Stimulated activated CD8-positive, alpha-beta memory T cell treated with anti-CD3 and anti-CD28 coated beads, Interleukin-12 subunit alpha, Interleukin-12 subunit beta, amount 100 ng/mL, for 1 hour (primary cell): ENCODE data around the gene DDA1.
"Not testable (repeated sequence)": the region's sequence is repeated elsewhere in the genome, so short reads cannot be mapped to it uniquely, and the experiment has no call there.

Experiments used
- DNase-seq: peaks from one replicate; pipeline ENCODE4 v3.0.0-alpha.2; 2020; ENCODE audit warnings: low read depth

Gene DDA1

GRCh38 chr19:17347877-17348276, 38.5 kb downstream of the DDA1 start:
- no peak for DNase-seq

- no peak for DNase-seq
Observed at GRCh38 chr19:17348700-17349099, 39.3 kb downstream of the DDA1 start.

GRCh38 chr19:17351815-17352435, 42.6 kb downstream of the DDA1 start:
- DNase-seq = no peak

- no peak for DNase-seq
Observed at GRCh38 chr19:17352608-17353280, 43.4 kb downstream of the DDA1 start.

DNA sequence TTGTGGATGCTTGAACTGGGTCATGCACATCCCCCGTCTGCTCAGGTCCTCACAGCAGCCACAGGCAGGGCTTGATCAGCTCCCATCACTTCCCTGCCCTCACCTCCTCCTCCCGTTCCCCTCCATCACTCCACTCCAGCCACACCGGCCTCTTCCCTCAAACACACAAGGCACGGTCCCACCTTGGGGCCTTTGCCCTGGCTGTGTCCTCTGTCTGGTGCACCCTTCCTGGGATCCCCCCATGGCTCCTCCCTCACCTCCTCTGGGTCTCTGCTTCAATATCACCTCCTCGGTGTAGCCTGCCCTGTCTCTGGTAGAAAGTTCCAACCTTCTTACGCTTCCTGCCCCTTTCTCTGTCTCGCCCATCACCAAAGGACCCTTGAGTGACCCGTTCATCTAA, 44.0 kb downstream of the DDA1 start:
- no peak for DNase-seq

- DNase-seq = no peak
Observed at GRCh38 chr19:17357078-17357666, 47.8 kb downstream of the DDA1 start.

- DNase-seq = no peak
Observed at GRCh38 chr19:17357724-17358123, 48.4 kb downstream of the DDA1 start.

- DNase-seq = no peak
Observed at GRCh38 chr19:17358395-17358794, 49.0 kb downstream of the DDA1 start.

GRCh38 chr19:17359905-17360800, 50.8 kb downstream of the DDA1 start:
- no peak for DNase-seq

GRCh38 chr19:17363852-17364605, 54.7 kb downstream of the DDA1 start:
- not testable (repeated sequence) for DNase-seq

DNA sequence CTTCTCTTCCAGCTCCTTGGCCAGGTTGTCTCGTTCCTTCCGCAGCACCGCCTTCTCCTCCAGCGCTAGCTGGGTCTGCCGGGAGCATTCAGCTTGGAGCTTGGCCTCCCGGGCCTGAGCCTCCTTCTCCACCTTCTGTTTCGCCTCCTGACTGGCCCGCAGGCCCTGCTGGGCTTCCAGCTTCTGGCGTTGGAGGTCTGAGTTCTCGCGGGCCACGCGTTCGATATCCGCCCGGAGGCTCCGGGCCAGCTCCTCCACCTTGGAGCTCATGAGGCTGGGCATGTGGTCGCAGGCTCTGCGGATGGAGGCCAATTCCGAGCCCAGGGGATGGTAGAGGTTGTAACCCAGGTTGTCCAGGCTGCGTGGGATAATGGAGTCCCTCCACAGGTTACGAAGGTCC, 56.0 kb downstream of the DDA1 start:
- no peak for DNase-seq

- DNase-seq = no peak
Observed at GRCh38 chr19:17370026-17370587, 60.7 kb downstream of the DDA1 start.
